Loucy (cell line): ENCODE results near the gene DDR2.

Source experiments
- CTCF ChIP-seq: fragments of 200-600 bp; sonication (generic); conservative IDR thresholded peaks from 2 replicates; pipeline ENCODE4 v1.5.1; 2014; ENCODE audit warnings: mild to moderate bottlenecking, antibody characterized with exemption, low read length
- EZH2phosphoT487 ChIP-seq: fragments of 200-600 bp; IDR thresholded peaks from 2 replicates; pipeline ENCODE4 v1.6.1; 2018; ENCODE audit warnings: antibody characterized with exemption, mild to moderate bottlenecking, moderate library complexity, borderline replicate concordance

GRCh38 chr1:162719678-162720077 lies 87.4 kb downstream of the DDR2 start:
- no peak for TF ChIP-seq CTCF
- no peak for TF ChIP-seq EZH2phosphoT487
